HUES6 (cell line): ENCODE measurements around the gene FAHD1.

Source experiments
- H3K27ac ChIP-seq: 2 replicates; pipeline ENCODE4 v1.7.0; 2013; ENCODE audit warnings: low read depth, mild to moderate bottlenecking, low read length, inconsistent platforms
- H3K27me3 ChIP-seq: 2 replicates; pipeline ENCODE4 v1.6.1; 2013; ENCODE audit warnings: low read length; ENCODE audit not compliant: control insufficient read depth, insufficient read depth
- H3K36me3 ChIP-seq: 2 replicates; pipeline ENCODE4 v1.6.1; 2013; ENCODE audit warnings: low read length; ENCODE audit not compliant: control insufficient read depth, insufficient read depth
- H3K4me1 ChIP-seq: 2 replicates; pipeline ENCODE4 v1.6.1; 2013; ENCODE audit warnings: low read length; ENCODE audit not compliant: control insufficient read depth, insufficient read depth
- H3K4me3 ChIP-seq: 2 replicates; pipeline ENCODE4 v1.5.1; 2013; ENCODE audit warnings: low read depth, low read length
- H3K9ac ChIP-seq: one replicate; pipeline ENCODE4 v1.6.1; 2013; ENCODE audit warnings: mild to moderate bottlenecking, low read length
- H3K9me3 ChIP-seq: 2 replicates; pipeline ENCODE4 v1.6.1; 2013; ENCODE audit warnings: low read depth, low read length; ENCODE audit not compliant: control insufficient read depth, insufficient read depth

FAHD1 gene

DNA sequence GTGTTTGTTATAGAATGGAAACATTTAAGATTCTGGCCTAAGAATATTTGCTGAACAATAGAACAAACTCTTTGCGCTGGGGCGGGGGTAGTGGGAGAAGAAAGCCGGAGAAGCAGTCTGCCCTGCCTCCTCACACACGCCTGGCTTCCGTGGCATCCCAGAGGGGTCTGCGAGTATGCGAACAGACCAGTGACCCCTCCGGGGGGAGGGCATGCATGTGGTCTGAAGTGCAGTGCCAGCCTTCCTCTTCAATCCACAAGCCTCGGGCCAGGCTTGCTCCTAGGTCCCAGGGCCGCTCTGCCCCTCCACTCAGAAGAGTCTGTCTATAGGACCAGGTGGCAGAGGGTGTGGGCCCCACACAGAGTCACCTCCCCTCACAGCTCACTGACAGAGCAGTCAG is 19.4 kb upstream of the FAHD1 start:
- H3K36me3 ChIP-seq = peaks cover 24% of the 10 kb centered on the region
- H3K27ac ChIP-seq = no peak overlapping the region
- H3K9me3 ChIP-seq = peaks cover under 1% of the 10 kb centered on the region; the same call in 1 of the 2 replicates

DNA sequence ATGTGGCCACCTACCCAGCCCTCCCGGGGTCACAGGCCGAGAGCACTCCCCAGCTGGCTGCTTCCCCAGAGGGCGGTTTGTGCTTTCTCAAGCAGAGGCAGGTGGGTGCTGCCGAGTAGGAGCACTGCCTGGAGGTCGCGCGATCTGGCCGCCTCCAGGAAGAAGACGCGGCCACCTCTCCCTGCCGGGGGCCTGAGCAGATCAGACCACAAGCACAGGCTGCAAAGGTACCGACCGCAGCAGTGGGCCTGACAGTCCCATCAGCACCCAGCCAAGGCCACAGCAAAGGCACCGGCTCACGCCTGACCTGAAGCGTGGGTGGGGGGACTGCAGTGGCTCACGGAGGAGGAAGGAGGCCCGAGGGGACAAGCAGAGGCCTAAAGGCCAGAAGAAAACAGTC is 18.3 kb upstream of the FAHD1 start:
- Histone ChIP-seq H3K9me3 (no peaks in the 10 kb centered on the region), H3K36me3 (peaks cover 24% of the 10 kb centered on the region), H3K27ac (no peak overlapping the region), H3K4me3 (no peak overlapping the region), H3K9ac (no peak overlapping the region), H3K27me3 (no peaks in the 10 kb centered on the region), H3K4me1 (no peaks in the 10 kb centered on the region)

More for the DNA sequence above, 19.4 kb upstream of the FAHD1 start:
- no peaks in the 10 kb centered on the region for H3K4me1 ChIP-seq
- no peaks in the 10 kb centered on the region for H3K27me3 ChIP-seq
- H3K4me3 ChIP-seq = no peak overlapping the region
- H3K9ac ChIP-seq = no peak overlapping the region

DNA sequence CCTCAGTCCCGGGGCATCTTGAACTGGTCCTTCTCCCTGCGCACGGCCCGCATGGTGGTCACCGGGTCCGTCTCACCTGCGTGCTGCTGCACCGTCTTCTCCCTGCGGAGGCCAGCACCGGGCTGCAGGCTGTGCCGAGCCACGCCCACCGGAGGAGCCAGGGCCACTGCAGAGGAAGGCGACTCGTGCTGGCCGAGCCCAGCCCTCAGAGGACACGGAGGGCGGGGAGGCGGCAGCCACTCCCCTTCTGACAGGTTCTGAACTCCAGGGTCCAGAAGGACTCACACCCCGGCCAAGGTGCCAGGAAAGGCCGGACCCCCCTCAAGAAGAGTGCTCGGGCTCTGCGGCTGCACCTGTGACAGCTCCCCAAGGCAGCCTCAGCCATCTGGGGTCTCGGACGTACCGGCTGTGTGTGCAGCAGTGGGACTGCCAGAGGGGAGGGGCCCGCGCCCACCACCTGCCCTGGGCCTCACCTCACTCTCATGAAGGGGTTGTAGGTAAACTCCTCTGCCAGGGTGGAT is 17.7 kb upstream of the FAHD1 start:
- H3K27me3 ChIP-seq = no peaks in the 10 kb centered on the region
- no peak overlapping the region for H3K4me3 ChIP-seq
- no peaks in the 10 kb centered on the region for H3K9me3 ChIP-seq
- peaks cover 24% of the 10 kb centered on the region for H3K36me3 ChIP-seq
- no peaks in the 10 kb centered on the region for H3K4me1 ChIP-seq
- no peak overlapping the region for H3K9ac ChIP-seq
- H3K27ac ChIP-seq = no peak overlapping the region

DNA sequence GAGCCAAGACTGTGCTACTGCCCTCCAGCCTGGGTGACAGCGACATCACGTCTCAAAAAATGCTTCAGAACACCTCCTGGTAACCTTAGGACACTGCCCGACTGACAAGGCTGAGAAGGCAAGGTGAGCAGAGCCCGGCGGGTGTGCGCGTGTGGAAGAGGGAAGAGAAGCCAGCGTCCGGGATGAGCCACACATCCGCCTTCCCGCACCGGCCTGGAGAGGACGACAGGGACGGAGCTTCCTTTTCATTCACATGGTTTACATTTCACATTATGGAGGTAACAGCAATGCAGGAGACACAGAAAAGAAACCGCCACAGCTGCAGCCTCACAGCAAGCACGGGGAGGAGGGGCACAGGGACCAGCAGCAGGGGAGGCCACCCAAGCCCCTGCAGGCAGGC is 16.9 kb upstream of the FAHD1 start:
- no peak overlapping the region for H3K9ac ChIP-seq
- no peaks in the 10 kb centered on the region for H3K9me3 ChIP-seq
- H3K4me3 ChIP-seq = no peak overlapping the region
- H3K36me3 ChIP-seq = peaks cover 24% of the 10 kb centered on the region
- H3K27me3 ChIP-seq = no peaks in the 10 kb centered on the region
- no peaks in the 10 kb centered on the region for H3K4me1 ChIP-seq
- no peak overlapping the region for H3K27ac ChIP-seq

DNA sequence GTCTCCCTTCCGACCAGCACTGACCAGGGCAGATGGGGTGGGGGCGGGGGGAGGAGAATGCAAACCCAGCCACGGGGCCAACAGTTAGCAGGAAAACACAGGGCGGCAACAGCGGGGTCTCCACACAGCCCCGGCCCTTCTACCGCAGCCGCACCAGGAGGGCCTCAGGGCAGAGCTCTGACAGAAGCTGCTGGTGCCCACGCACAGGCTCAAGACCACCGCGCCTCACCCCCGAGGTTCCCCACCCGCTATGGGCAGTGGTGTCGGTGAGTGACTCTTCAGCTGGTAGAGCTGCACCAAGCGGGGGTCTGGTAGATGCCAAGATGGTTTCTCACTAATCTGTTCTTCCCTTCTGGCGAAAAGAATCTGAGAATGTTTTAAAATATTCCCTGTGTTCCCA is 16.5 kb upstream of the FAHD1 start:
- Histone ChIP-seq H3K4me3 (no peak overlapping the region), H3K36me3 (peaks cover 25% of the 10 kb centered on the region)

DNA sequence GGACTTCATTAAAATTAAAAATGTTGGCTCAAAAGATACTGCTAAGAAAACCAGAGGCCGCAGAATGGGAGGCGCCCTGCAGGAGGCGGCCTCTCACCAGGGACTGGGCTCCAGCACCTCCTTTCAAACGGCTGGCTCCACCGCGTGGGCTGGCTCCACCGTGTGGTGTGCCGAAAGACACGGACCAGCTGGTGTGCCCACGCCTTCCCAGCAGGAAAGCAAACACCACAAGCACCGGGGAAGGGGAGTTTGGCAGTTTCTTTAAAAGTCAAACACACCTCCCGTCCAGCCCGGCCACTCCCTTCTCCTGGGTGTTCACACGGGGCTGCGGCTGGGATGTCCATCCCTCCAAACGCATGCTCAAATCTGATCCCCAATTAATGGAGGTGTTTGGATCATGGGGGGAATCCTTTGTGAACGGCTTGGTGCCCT is 14.3 kb upstream of the FAHD1 start:
- Histone ChIP-seq H3K4me1 (no peaks in the 10 kb centered on the region), H3K36me3 (peaks cover 30% of the 10 kb centered on the region), H3K9ac (no peak overlapping the region), H3K27ac (no peak overlapping the region), H3K27me3 (no peaks in the 10 kb centered on the region), H3K4me3 (no peak overlapping the region), H3K9me3 (no peaks in the 10 kb centered on the region)

More for the DNA sequence above, 16.5 kb upstream of the FAHD1 start:
- Histone ChIP-seq H3K4me1 (no peaks in the 10 kb centered on the region), H3K9me3 (no peaks in the 10 kb centered on the region), H3K9ac (no peak overlapping the region), H3K27me3 (no peaks in the 10 kb centered on the region), H3K27ac (no peak overlapping the region)

DNA sequence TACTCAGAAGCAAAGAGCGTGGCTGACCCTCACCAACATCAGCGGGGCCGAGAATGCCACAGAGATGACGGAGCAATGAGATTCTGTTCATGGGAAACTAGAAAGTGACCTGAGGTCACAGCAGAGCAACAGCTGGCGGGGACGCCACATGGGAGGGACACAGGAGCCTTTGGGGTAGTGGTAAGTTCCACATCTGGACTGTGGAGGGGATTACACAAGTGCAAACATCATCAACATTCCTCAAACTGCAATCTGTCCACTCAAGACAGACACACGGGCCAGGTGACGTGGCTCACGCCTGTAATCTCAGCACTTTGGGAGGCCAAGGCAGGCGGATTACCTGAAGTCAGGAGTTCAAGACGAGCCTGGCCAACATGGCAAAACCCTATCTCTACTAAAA is 11.5 kb upstream of the FAHD1 start:
- Histone ChIP-seq H3K9me3 (no peaks in the 10 kb centered on the region), H3K27ac (no peak overlapping the region), H3K36me3 (peaks cover 15% of the 10 kb centered on the region)

DNA sequence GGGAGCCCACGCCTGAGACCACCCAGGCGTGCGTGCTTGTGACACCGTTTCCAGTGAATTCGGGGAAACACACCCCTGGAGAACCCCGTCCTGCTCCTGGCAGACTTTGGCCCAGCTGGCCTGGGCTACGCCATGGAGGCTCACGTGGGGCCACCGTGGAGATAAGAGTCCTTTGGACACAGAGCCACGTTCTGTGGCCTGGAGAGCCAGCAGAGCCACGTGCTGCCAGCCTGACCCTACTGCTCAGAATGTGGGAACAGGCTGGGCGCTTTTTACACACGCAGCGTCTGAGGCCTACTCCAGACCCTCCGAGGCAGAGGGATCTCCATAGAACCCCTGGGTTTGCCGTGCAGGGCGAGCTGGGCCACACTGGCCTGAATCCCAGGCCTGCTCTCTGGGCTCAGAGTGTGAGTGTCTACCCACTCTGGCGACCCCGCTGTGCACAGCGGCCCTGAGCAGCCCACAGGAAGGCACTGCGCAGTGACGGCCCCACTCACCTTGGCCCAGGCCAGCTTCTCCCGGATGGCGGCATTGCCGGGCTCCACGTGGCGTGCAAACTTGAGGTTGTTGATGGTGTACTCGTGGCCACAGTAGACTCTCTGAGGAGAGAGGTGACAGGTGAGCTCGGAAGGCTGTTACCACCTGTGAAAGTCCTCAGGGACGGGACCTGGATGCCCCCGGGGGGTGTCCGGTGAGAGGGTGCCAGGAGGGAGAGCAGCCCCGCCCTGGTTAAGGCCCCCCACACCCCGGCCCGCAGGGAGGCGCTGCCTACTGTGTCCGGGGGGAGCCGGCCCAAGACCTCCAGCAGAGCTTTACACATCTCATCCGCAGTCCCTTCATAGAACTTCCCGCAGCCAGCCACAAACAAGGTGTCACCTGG is 10.4 kb upstream of the FAHD1 start:
- Histone ChIP-seq H3K4me1 (no peaks in the 10 kb centered on the region), H3K4me3 (no peak overlapping the region), H3K9ac (no peak overlapping the region), H3K36me3 (peaks cover 22% of the 10 kb centered on the region), H3K9me3 (no peaks in the 10 kb centered on the region), H3K27ac (no peak overlapping the region), H3K27me3 (no peaks in the 10 kb centered on the region)

More for the DNA sequence above, 11.5 kb upstream of the FAHD1 start:
- Histone ChIP-seq H3K9ac (no peak overlapping the region), H3K4me1 (no peaks in the 10 kb centered on the region), H3K27me3 (no peaks in the 10 kb centered on the region), H3K4me3 (no peak overlapping the region)

DNA sequence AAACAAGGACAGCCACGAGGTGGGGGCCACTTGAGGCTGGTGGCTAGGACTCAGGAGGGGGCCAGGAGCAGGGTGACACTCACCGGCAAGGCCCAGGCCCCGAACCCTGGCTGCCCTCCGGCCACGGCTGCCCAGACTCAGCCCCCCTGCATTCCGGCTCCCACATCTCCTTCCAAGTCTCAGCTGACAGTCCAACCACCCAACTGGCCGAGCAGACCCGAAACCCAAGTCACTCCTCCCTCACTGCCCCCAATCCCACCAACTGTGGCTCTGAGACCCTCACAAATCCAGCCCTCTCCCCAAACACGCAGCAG is 9.8 kb upstream of the FAHD1 start:
- Histone ChIP-seq H3K9me3 (no peaks in the 10 kb centered on the region), H3K4me3 (no peak overlapping the region), H3K9ac (no peak overlapping the region), H3K36me3 (peaks cover 27% of the 10 kb centered on the region), H3K27ac (no peak overlapping the region), H3K27me3 (no peaks in the 10 kb centered on the region), H3K4me1 (no peaks in the 10 kb centered on the region)

DNA sequence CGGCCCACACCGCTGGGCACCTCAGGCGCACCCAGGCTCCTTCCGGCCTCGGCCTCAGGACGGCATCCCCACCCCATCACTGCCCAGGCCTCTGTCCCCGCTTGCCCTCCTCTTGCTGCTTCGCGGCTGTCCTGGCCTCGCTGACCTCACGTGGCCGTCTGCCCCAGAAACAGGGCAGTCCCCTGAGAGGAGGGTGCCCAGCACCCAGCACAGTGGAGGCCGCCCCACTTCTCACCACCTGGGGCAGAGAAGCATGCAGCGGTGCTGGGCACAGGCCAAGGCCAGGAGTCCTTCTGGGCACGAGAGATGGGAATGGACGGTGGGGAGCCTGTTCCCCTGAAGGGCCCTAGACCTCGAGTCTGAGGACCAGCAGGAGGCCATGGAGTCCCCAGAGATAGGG is 9.3 kb upstream of the FAHD1 start:
- Histone ChIP-seq H3K27me3 (no peaks in the 10 kb centered on the region), H3K4me1 (no peaks in the 10 kb centered on the region), H3K27ac (no peak overlapping the region), H3K9ac (no peak overlapping the region), H3K9me3 (no peaks in the 10 kb centered on the region), H3K36me3 (peaks cover 27% of the 10 kb centered on the region), H3K4me3 (no peak overlapping the region)

DNA sequence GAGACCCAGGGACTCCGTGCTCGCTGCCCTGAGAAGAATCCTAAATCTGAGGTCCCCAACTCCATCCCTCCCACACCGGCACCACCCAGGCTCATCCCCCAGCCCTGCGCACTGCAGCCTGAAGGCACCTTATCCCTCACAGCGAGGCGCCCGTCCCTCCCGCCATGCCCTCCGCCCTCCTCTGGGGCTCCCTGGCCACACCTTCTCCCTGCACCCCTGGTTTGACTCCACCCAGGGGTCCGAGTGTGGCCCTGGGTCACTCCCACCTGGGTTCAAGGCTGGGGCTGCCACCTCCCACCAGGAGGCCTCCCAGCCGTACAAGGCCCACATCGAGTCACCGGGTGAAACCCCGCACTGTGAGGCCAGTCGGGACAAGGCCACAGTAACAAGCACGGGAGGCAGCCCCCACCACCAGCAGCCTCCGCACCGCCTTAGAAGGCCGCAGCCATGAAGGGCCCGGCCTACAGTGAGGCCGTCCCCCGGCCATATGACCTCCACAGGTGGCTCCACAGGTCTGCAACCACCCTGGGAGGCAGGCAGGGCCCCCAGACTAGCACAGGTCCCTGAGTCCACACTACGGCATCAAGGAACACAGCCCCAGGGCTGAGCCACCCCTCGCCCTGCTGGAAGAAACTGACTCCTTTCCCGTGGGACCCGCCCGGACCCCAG is 8.7 kb upstream of the FAHD1 start:
- no peaks in the 10 kb centered on the region for H3K27me3 ChIP-seq
- H3K4me1 ChIP-seq = no peaks in the 10 kb centered on the region
- H3K36me3 ChIP-seq = peaks cover 27% of the 10 kb centered on the region
- H3K9me3 ChIP-seq = no peaks in the 10 kb centered on the region
- H3K9ac ChIP-seq = no peak overlapping the region
- H3K27ac ChIP-seq = no peak overlapping the region
- H3K4me3 ChIP-seq = no peak overlapping the region
